ENCODE data around the gene TBK1.
"Not testable (repeated sequence)": the region's sequence is repeated elsewhere in the genome, so short reads cannot be mapped to it uniquely, and the experiment has no call there.

TBK1 gene

GRCh38 chr12:64496839-64497400 is 45.0 kb downstream of the TBK1 start:
- no peak for DNase-seq (ENCODE audit: low spot score in 2 of 2)
- Mint-ChIP-seq H3K4me1 (no peaks in the 10 kb centered on the region), H3K27ac (no peak overlapping the region), H3K36me3 (peaks cover 19% of the 10 kb centered on the region), H3K9me3 (no peaks in the 10 kb centered on the region), H3K27me3 (no peaks in the 10 kb centered on the region), H3K4me3 (no peak overlapping the region)
- ATAC-seq (ENCODE audit: low read depth), result no peak

- Mint-ChIP-seq H3K4me3 (no peak overlapping the region), H3K9me3 (no peaks in the 10 kb centered on the region), H3K36me3 (peaks cover 19% of the 10 kb centered on the region), H3K27ac (no peak overlapping the region), H3K27me3 (no peaks in the 10 kb centered on the region), H3K4me1 (no peaks in the 10 kb centered on the region)
- DNase-seq (ENCODE audit: low spot score in 2 of 2) (no peak), ATAC-seq (ENCODE audit: low read depth) (no peak)
These were observed 45.6 kb downstream of the TBK1 start for GRCh38 chr12:64497484-64497883.

- H3K9me3 Mint-ChIP-seq, result no peaks in the 10 kb centered on the region
- H3K27ac Mint-ChIP-seq, result no peak overlapping the region
- no peak overlapping the region for H3K4me3 Mint-ChIP-seq
- DNase-seq (ENCODE audit: low spot score in 2 of 2) (no peak), ATAC-seq (ENCODE audit: low read depth) (no peak)
- peaks cover 19% of the 10 kb centered on the region for H3K36me3 Mint-ChIP-seq
- H3K27me3 Mint-ChIP-seq, result no peaks in the 10 kb centered on the region
- H3K4me1 Mint-ChIP-seq, result no peaks in the 10 kb centered on the region
These were observed 46.0 kb downstream of the TBK1 start for GRCh38 chr12:64497903-64498302.

GRCh38 chr12:64500394-64500793 is 48.5 kb downstream of the TBK1 start:
- ATAC-seq (ENCODE audit: low read depth) (no peak), DNase-seq (ENCODE audit: low spot score in 2 of 2) (no peak)
- Mint-ChIP-seq H3K36me3 (peaks cover 19% of the 10 kb centered on the region), H3K9me3 (no peaks in the 10 kb centered on the region), H3K27ac (no peak overlapping the region), H3K27me3 (no peaks in the 10 kb centered on the region), H3K4me1 (no peaks in the 10 kb centered on the region), H3K4me3 (no peak overlapping the region)

- no peaks in the 10 kb centered on the region for H3K9me3 Mint-ChIP-seq
- peaks cover 17% of the 10 kb centered on the region for H3K36me3 Mint-ChIP-seq
- no peaks in the 10 kb centered on the region for H3K27me3 Mint-ChIP-seq
- ATAC-seq (ENCODE audit: low read depth) (no peak), DNase-seq (ENCODE audit: low spot score in 2 of 2) (no peak)
- H3K27ac Mint-ChIP-seq, result no peak overlapping the region
- H3K4me3 Mint-ChIP-seq, result no peak overlapping the region
- H3K4me1 Mint-ChIP-seq, result no peaks in the 10 kb centered on the region
These were observed 49.6 kb downstream of the TBK1 start for GRCh38 chr12:64501486-64501885.

GRCh38 chr12:64506955-64507354 is 55.0 kb downstream of the TBK1 start:
- no peaks in the 10 kb centered on the region for H3K36me3 Mint-ChIP-seq
- no peaks in the 10 kb centered on the region for H3K27me3 Mint-ChIP-seq
- no peak for ATAC-seq (ENCODE audit: low read depth)
- no peaks in the 10 kb centered on the region for H3K9me3 Mint-ChIP-seq
- no peak overlapping the region for H3K4me3 Mint-ChIP-seq
- H3K27ac Mint-ChIP-seq, result no peak overlapping the region
- H3K4me1 Mint-ChIP-seq, result no peaks in the 10 kb centered on the region
- no peak for DNase-seq (ENCODE audit: low spot score in 2 of 2)

GRCh38 chr12:64510667-64511066 is 58.7 kb downstream of the TBK1 start:
- ATAC-seq (ENCODE audit: low read depth), result no peak
- no peak overlapping the region for H3K4me3 Mint-ChIP-seq
- DNase-seq (ENCODE audit: low spot score in 2 of 2), result no peak
- H3K9me3 Mint-ChIP-seq, result no peaks in the 10 kb centered on the region
- H3K4me1 Mint-ChIP-seq, result no peaks in the 10 kb centered on the region
- H3K27me3 Mint-ChIP-seq, result no peaks in the 10 kb centered on the region
- H3K36me3 Mint-ChIP-seq, result no peaks in the 10 kb centered on the region
- H3K27ac Mint-ChIP-seq, result no peak overlapping the region

DNA sequence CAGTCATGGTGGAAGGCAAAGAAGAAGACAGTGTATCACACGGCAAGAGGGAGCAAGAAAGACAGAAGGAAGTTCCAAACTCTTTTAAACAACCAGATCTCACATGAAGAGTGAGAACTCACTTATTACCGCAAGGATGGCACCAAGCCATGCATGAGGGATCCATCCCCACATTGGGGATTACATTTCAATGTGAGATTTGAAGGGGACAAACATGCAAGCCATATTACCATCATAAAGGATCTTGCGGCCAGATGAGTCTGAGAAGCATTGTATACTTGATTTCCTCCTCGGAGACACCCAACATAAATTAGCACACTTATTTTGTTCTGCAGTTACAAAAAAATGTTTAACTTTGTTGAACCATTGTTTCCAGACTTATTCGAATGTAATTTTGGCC is 66.5 kb downstream of the TBK1 start:
- Mint-ChIP-seq H3K27ac (no peak overlapping the region), H3K9me3 (no peaks in the 10 kb centered on the region), H3K36me3 (no peaks in the 10 kb centered on the region), H3K4me1 (no peaks in the 10 kb centered on the region), H3K27me3 (no peaks in the 10 kb centered on the region), H3K4me3 (no peak overlapping the region)
- ATAC-seq (ENCODE audit: low read depth) (no peak), DNase-seq (ENCODE audit: low spot score in 2 of 2) (no peak)

GRCh38 chr12:64521833-64522232 is 69.9 kb downstream of the TBK1 start:
- H3K36me3 Mint-ChIP-seq, result no peaks in the 10 kb centered on the region
- ATAC-seq (ENCODE audit: low read depth), result no peak
- H3K4me3 Mint-ChIP-seq, result no peak overlapping the region
- DNase-seq (ENCODE audit: low spot score in 2 of 2), result no peak
- H3K27me3 Mint-ChIP-seq, result peaks cover 4% of the 10 kb centered on the region
- no peaks in the 10 kb centered on the region for H3K9me3 Mint-ChIP-seq
- H3K27ac Mint-ChIP-seq, result no peak overlapping the region
- peaks cover 2% of the 10 kb centered on the region for H3K4me1 Mint-ChIP-seq

- ATAC-seq (ENCODE audit: low read depth) (no peak), DNase-seq (ENCODE audit: low spot score in 2 of 2) (no peak)
- Mint-ChIP-seq H3K4me3 (no peak overlapping the region), H3K27me3 (peaks cover 4% of the 10 kb centered on the region), H3K9me3 (no peaks in the 10 kb centered on the region), H3K36me3 (no peaks in the 10 kb centered on the region), H3K4me1 (peaks cover 2% of the 10 kb centered on the region), H3K27ac (no peak overlapping the region)
These were observed 70.4 kb downstream of the TBK1 start for GRCh38 chr12:64522316-64522715.

GRCh38 chr12:64522807-64523206 is 70.9 kb downstream of the TBK1 start:
- H3K27me3 Mint-ChIP-seq, result peaks cover 4% of the 10 kb centered on the region

DNA sequence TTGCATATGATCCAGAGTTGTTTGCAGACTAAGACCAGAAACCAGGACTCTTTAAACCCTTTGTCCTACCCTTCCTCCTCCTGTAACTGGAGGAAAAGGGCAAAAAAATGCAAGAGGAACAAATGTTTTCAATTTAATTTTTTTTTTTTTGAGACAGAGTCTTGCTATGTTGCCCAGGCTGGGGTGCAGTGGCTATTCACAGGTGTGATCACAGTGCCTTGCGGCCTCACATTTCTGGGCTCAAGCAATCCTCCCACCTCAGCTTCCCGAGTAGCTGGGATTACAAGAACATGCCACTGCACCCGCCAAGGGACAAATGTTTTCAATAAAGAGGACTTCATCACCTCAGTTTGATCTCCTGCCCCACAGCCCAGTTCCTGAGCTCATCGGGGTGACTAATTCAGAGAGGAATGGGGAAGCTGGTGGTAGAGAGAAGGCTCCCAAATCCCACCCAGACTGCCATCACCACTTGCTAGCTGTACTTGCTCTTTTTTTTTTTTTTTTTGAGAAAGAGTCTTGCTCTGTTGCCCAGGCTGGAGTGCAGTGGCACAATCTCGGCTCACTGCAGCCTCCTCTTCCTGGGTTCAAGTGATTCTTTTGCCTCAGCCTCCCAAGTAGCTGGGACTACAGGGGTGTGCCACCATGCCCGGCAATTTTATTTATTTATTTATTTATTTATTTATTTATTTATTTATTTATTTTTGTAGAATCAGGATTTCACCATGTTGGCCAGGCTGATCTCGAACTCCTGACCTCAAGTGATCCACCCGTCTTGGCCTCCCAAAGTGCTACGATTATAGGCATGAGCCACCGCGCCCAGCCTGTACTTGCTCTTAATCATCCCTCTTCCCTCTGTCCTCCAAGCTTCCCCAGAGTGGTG is 71.9 kb downstream of the TBK1 start:
- H3K4me3 Mint-ChIP-seq; DNase-seq (ENCODE audit: low spot score in 2 of 2); ATAC-seq (ENCODE audit: low read depth); H3K27me3 Mint-ChIP-seq; H3K36me3 Mint-ChIP-seq; H3K4me1 Mint-ChIP-seq; H3K9me3 Mint-ChIP-seq; H3K27ac Mint-ChIP-seq: not testable (repeated sequence)

More at GRCh38 chr12:64522807-64523206, 70.9 kb downstream of the TBK1 start:
- Mint-ChIP-seq H3K27ac (no peak overlapping the region), H3K4me1 (peaks cover 2% of the 10 kb centered on the region), H3K4me3 (no peak overlapping the region), H3K36me3 (no peaks in the 10 kb centered on the region), H3K9me3 (no peaks in the 10 kb centered on the region)
- ATAC-seq (ENCODE audit: low read depth) (no peak), DNase-seq (ENCODE audit: low spot score in 2 of 2) (no peak)

- Mint-ChIP-seq H3K27me3 (peaks cover 4% of the 10 kb centered on the region), H3K9me3 (no peaks in the 10 kb centered on the region), H3K27ac (no peak overlapping the region), H3K4me1 (peaks cover 2% of the 10 kb centered on the region), H3K4me3 (no peak overlapping the region), H3K36me3 (no peaks in the 10 kb centered on the region)
- ATAC-seq (ENCODE audit: low read depth) (no peak), DNase-seq (ENCODE audit: low spot score in 2 of 2) (no peak)
These were observed 73.7 kb downstream of the TBK1 start for GRCh38 chr12:64525461-64526160.

- no peak overlapping the region for H3K27ac Mint-ChIP-seq
- no peak overlapping the region for H3K4me3 Mint-ChIP-seq
These were observed 74.9 kb downstream of the TBK1 start for GRCh38 chr12:64526859-64527258.

More at GRCh38 chr12:64526859-64527258, 74.9 kb downstream of the TBK1 start:
- ATAC-seq (ENCODE audit: low read depth) (no peak), DNase-seq (ENCODE audit: low spot score in 2 of 2) (no peak)
- peaks cover 4% of the 10 kb centered on the region for H3K27me3 Mint-ChIP-seq
- H3K36me3 Mint-ChIP-seq, result no peaks in the 10 kb centered on the region
- H3K9me3 Mint-ChIP-seq, result no peaks in the 10 kb centered on the region
- H3K4me1 Mint-ChIP-seq, result peaks cover 2% of the 10 kb centered on the region
